Stimulated activated CD8-positive, alpha-beta memory T cell treated with anti-CD3 and anti-CD28 coated beads, Interleukin-7, amount 100 ng/mL, for 48 hours (primary cell): ENCODE data around the gene PTS.

Experiments
- DNase-seq, 2 donors: peaks; one replicate each; pipeline ENCODE4 v3.0.0-alpha.2; 2020; ENCODE audit warnings: low read depth in 1 of 2; ENCODE audit errors: extremely low read depth in 1 of 2

The PTS gene

GRCh38 chr11:112219476-112220232, 6.6 kb upstream of the PTS start:
- DNase-seq = no peak

GRCh38 chr11:112221274-112221835, 4.9 kb upstream of the PTS start:
- no peak for DNase-seq

GRCh38 chr11:112222303-112222702, 3.9 kb upstream of the PTS start:
- DNase-seq = no peak

- no peak for DNase-seq
Observed at GRCh38 chr11:112223121-112223520, 3.1 kb upstream of the PTS start.

- DNase-seq = no peak
Observed at GRCh38 chr11:112223754-112224532, 2.3 kb upstream of the PTS start.

GRCh38 chr11:112225753-112226061, 521 bp upstream of the PTS start:
- no peak for DNase-seq

- no peak for DNase-seq
Observed at GRCh38 chr11:112226831-112227401, 688 bp downstream of the PTS start.

- DNase-seq = no peak
Observed at GRCh38 chr11:112227471-112227870, 1.2 kb downstream of the PTS start.

- no peak for DNase-seq
Observed at GRCh38 chr11:112228706-112229105, 2.5 kb downstream of the PTS start.

- DNase-seq = no peak
Observed at GRCh38 chr11:112229159-112229558, 2.9 kb downstream of the PTS start.

- no peak for DNase-seq
Observed at GRCh38 chr11:112229746-112230433, 3.7 kb downstream of the PTS start.

- DNase-seq = no peak
Observed at GRCh38 chr11:112231952-112232351, 5.7 kb downstream of the PTS start.

- DNase-seq = no peak
Observed at GRCh38 chr11:112235750-112236390, 9.6 kb downstream of the PTS start.

GRCh38 chr11:112237451-112237850, 11.2 kb downstream of the PTS start:
- DNase-seq = no peak

GRCh38 chr11:112238041-112238440, 11.8 kb downstream of the PTS start:
- DNase-seq = no peak

GRCh38 chr11:112241486-112241885, 15.3 kb downstream of the PTS start:
- no peak for DNase-seq

- no peak for DNase-seq
Observed at GRCh38 chr11:112247201-112247600, 21.0 kb downstream of the PTS start.

- DNase-seq = no peak
Observed at GRCh38 chr11:112248201-112248600, 22.0 kb downstream of the PTS start.

GRCh38 chr11:112249871-112250610, 23.8 kb downstream of the PTS start:
- no peak for DNase-seq

- DNase-seq = no peak
Observed at GRCh38 chr11:112253605-112254242, 27.5 kb downstream of the PTS start.
